SK-N-MC (cell line): Measurements from ENCODE around the gene ME2.
A peak's percentile ranks its signal among the peaks of the same experiment; 100 is the strongest.

Experiments
- EZH2 ChIP-seq: fragments of 200-600 bp; sonication (generic); IDR thresholded peaks from one replicate; pipeline ENCODE4 v1.6.1; 2017; ENCODE audit warnings: antibody characterized with exemption
- POLR2AphosphoS5 ChIP-seq: IDR thresholded peaks from 2 replicates; pipeline ENCODE4 v1.6.1; 2012; ENCODE audit warnings: mild to moderate bottlenecking, low read depth, low read length, borderline replicate concordance

GRCh38 chr18:50967714-50968661, 89.1 kb downstream of the ME2 start, which contains the start of gene ELAC1:
- peak; percentile 79 for TF ChIP-seq POLR2AphosphoS5
- no peak for TF ChIP-seq EZH2
